HG03439 (cell line): ENCODE results near the gene OPCML.

Experiments used
- ATAC-seq: cut with Tn5 transposase; IDR thresholded peaks from one replicate; pipeline ENCODE4 v1.9.1; 2021; ENCODE audit warnings: mild to moderate bottlenecking, moderate library complexity; ENCODE audit not compliant: unreplicated experiment

OPCML gene

GRCh38 chr11:133541021-133541719 lies 8.9 kb upstream of the OPCML start:
- no peak for ATAC-seq

GRCh38 chr11:133536198-133536597 lies 3.9 kb upstream of the OPCML start:
- no peak for ATAC-seq

- ATAC-seq: no peak
These were observed 904 bp upstream of the OPCML start for GRCh38 chr11:133533205-133533604.

DNA sequence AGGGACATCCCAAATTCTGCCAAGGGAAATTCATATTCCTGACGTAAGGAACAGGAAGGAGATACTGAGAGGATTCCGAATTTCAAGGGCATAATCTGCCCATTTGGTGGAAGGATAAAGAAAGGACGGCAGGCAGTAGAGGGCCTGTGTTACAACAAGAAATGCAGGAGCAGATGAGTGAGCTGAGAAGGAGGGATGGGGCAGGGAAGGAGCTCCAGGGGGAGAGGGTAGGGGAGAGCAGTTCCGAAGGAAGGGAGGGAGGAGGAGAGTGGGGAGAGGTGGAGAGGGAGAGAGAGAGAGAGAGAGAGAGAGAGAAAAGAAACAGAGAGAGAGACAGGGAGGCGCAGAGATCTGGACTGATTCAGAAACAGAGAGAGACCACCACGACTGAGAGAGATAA lies 843 bp downstream of the OPCML start:
- no peak for ATAC-seq

DNA sequence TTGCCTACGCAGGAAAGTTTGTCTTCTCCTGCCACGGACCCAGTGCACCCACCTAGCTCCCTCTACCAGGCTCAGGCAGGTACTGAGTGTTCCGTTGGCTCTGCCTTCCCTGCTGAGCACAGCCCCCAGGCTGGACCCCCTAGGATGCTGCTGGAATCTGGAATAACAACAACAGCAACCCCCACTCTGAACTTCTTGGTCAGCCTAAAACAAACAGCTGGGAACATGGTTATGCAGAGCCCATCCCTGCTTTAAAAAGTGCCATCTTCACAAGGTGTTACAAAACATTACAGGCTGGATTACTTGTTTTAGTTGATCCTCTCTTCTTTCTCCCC lies 1.8 kb downstream of the OPCML start:
- no peak for ATAC-seq

GRCh38 chr11:133529807-133530500 lies 2.3 kb downstream of the OPCML start:
- ATAC-seq: no peak

DNA sequence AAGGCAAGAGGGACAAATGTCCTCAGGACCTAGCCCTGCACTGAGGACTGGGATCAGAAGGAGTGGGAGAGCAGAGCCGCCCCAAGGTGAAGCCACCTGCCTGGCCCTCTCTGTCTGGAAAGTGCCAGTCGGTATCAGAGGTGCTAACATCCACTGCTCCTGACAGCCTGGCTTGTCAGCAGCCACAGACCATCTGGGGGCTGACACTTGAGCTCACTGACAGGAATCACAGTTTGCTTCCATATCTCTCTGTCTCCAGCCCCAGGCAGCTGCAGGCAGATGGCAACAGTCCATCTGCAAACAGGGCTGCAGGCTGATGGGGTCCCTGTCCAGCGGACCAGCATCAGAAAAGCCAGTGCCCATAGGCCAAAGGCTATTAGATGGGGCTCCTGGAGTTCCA lies 5.5 kb downstream of the OPCML start:
- no peak for ATAC-seq

GRCh38 chr11:133525976-133526375 lies 6.3 kb downstream of the OPCML start:
- ATAC-seq: no peak

GRCh38 chr11:133524488-133524887 lies 7.8 kb downstream of the OPCML start:
- ATAC-seq: no peak

DNA sequence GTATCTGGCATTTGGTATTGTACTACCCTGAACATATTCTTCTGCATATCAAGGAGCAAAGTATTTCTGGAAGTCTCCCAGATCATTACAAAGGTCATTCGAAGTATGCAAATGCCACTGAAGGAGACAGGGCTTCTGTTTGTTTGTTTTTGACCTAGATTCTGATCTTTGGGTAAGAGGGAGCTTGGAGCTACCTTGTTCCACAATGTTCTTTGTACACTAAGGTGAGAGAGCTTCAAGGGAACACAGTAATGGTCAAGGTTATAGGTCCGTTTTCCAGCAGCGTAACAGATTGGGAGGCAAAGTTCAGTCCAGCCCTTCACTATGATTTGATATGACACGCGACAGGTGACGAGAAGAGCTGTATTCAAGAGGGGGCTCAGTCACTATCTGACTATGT lies 10.0 kb downstream of the OPCML start:
- ATAC-seq: no peak

- ATAC-seq: no peak
These were observed 10.8 kb downstream of the OPCML start for GRCh38 chr11:133521502-133521901.

DNA sequence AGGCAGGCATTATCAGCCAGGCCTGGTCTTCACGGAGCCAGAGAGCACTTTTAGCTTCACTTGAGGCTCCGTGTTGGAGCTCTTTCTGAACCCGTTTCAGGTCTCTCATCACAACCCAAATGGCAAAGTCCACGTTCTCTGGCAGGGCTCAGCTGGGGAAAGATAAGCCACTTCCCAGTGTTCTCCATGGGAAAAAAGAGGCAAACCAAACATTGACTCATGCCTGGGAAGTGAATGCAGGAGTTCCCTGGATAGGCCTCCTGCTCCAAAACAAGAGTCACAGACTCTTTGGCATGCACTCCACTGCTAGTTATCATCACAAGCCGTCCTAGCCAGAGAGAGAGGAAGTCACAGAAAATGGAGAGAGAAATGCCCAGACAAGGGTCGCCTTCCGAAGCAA lies 11.6 kb downstream of the OPCML start:
- ATAC-seq: no peak

DNA sequence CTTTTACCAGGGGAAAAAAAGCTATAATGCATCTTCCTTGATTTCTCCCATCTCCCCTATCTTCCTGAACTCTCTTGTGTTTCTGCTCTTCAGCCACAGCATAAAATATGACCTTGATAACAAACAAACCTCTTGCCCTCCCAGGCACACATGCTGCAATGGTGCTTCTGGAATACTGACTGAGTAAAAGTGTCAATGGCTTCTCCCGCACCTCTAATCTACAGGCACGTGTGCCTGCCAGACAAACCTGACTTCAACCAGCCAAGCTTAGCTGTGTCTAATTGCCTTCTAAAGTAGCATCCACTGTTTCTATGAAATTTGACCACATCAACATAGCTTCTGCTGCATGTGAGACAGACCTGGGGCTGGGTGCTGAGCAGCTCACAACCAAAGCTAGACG lies 12.7 kb downstream of the OPCML start:
- ATAC-seq: no peak

- ATAC-seq: no peak
These were observed 13.5 kb downstream of the OPCML start for GRCh38 chr11:133518702-133519264.

DNA sequence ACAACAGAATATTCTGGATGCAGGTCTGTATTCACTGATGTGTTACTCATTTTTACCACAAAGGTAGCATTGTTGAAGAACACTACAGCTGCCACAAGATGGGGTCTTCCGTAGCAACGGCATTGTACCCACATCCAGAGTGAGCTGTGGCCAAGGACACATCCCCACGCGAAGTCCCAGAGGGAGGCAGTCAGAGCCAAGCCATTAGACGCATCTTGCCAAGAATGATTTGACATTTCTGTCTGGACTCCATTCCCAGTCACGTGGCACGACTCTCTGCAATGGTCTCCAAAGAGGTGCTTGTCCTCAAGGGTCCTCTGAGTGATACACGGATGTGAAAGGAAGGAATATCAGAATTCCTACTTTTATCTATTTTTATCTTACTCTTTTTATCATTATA lies 15.5 kb downstream of the OPCML start:
- ATAC-seq: no peak

DNA sequence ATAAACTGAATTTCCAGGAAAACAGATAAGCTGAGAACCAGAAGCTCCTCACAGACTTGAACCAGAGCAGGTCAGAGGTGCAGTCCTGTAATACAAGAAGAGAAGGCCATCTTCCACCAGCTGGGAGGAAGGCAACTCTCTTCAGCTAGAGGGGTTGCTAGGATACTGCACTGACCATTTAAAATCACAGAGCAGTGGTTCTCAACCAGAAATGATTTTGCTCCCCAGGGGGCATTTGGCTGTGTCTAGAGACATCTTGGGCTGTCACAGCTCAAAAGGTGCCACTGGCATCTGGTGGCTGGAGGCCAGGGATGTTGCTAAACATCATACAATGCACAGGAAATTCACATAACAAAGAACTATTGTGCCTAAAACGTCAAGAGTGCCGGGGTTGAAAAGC lies 17.2 kb downstream of the OPCML start:
- no peak for ATAC-seq

DNA sequence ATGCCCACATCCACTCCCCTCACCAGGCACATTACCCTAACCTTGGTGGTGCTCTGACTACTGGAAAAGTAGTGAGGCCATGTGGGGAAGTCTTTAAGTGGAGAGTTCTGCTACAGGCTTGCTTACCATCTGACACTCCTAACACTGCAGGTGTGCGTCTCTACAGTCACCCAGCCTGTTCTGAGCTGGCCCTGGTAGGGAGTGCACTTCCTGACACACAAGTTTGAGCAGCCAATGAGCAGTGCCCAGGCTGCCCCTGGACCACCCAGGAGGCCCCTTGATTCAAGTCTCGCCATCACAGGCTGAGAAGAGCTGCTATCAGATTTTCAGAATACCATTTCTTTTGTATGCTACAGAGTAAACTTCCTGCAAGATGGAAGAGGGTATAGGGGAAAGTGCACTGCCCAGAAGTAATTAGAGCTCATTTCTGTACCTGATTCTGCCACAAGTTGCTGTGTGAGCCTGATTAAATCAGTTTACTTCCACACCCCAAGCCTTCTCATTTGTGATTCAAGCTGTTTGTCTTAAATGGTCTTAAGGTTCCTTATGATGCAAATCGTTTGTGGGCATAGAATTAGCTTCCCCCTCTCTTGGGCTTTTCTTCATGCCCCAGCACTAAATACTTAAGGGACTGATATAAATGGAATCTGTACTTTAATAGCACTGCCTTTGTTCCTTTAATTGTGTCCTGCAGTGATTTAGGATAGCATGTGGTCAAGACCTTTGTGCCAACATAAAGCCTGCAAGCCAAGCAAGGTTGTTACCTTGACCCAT lies 22.2 kb downstream of the OPCML start:
- no peak for ATAC-seq

- ATAC-seq: no peak
These were observed 23.8 kb downstream of the OPCML start for GRCh38 chr11:133508468-133508867.

GRCh38 chr11:133507185-133507584 lies 25.1 kb downstream of the OPCML start:
- ATAC-seq: no peak

DNA sequence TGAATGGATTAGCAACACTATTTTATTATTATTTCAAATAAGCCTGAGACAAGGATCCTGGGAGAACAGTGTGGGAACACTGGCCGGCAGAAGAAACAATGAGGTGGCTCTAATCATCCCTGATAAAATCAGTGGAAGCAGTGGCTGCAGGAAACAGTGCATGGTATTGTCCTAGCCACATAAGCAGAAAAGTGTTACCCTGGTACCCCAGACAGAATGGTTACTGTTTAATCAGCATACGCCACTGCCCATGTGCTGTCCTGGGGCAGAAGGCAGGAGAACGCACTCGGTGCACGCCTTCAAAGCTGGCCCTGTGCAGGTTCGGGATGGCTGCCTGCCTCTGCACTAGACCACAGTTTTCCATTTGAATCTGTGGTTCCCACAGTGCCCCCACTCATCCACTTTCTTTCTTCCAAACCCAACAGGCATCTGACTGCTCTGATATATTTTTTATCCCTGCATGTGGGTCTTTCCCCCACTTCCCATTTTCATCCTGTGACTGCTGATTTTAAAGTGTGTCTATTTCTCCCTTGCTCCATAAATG lies 25.7 kb downstream of the OPCML start:
- ATAC-seq: no peak

DNA sequence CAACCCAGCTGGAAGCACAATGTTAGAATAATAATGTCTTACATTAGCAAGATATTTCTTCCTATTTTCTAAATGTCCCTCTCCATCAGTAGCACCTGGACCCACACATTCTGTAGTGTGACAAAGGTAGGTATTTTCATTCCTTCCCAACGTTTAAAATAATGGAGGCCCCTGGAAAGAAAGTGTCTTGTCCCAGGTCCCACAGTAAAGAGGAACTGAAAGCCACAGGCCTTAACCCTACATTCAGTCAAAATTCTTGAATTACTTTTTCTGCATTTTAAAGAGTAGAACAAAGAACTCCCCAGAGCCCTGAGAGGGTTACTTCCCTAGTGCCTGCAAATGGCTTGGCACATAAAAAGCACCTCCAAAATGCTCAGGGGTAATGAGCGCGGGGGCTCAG lies 26.3 kb downstream of the OPCML start:
- ATAC-seq: no peak

DNA sequence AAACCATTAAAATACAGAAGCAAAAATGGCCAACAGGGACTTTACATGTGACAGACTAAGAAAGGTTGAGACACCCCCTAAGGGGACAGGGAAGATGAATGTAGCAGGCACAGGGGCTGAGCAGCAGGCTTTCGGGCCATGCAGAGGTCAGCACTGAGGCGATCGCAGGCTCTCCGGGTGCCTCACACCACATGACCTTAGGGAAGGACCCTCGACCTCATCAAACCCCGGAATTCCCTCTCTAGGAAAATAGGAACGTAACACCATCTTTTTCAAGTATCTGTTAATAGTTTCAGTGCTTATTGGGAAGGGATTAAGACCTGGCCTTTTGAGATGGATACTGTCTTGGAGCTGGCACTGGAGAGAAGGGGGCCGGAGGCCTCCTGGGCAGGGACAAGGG lies 27.4 kb downstream of the OPCML start:
- no peak for ATAC-seq
